Measurements from ENCODE around the gene SYT6.

DNA sequence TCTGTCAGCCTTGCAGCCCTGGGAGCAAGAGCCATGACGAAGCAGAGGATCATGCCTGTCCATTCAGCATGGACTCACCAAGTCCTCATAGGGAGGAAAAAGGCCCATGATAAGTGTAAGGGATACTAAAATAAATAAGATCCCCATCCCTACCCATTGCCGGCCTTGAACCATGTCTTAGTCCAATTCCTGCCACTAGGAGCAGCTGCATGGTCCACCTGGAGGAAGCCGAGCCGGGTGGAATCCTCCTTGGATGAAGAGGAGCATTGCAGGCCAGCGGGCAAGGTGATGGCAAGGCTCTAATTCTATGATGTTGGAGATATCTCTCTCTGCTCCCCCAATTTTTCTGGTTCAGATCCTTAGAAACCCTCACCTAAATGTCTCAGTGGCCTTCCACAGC is 38.7 kb upstream of the SYT6 start:
- no peak for TF ChIP-seq TAF1 (IDR thresholded peaks at IDR 0.05; ENCODE audit: low read depth, low read length)
- no peak for TF ChIP-seq POLR2AphosphoS5 (IDR thresholded peaks at IDR 0.05; ENCODE audit: low read depth, low read length)
- TF ChIP-seq POLR2A (IDR thresholded peaks at IDR 0.05; ENCODE audit: low read depth, low read length), result no peak
- TF ChIP-seq PAX5 (IDR thresholded peaks at IDR 0.05; ENCODE audit: insufficient read depth, low read length, severe bottlenecking), result no peak
